Nephron progenitor cell (in vitro differentiated cells): Measurements from ENCODE around the gene RARB.

ENCODE experiments used
- DNase-seq: peaks from one replicate; pipeline ENCODE4 v3.0.0; 2021
- H3K27ac Mint-ChIP-seq: 2 replicates; pipeline ENCODE4 v1.8.0; 2021; ENCODE audit warnings: mild to moderate bottlenecking, moderate library complexity, mixed read lengths
- H3K27me3 Mint-ChIP-seq: 2 replicates; pipeline ENCODE4 v1.8.0; 2021; ENCODE audit warnings: mild to moderate bottlenecking, low read depth, mixed read lengths; ENCODE audit not compliant: poor library complexity
- H3K36me3 Mint-ChIP-seq: 2 replicates; pipeline ENCODE4 v1.8.0; 2021; ENCODE audit warnings: low read depth, mixed read lengths
- H3K4me1 Mint-ChIP-seq: 2 replicates; pipeline ENCODE4 v1.8.0; 2021; ENCODE audit warnings: mixed read lengths
- H3K4me3 Mint-ChIP-seq: 2 replicates; pipeline ENCODE4 v1.8.0; 2021; ENCODE audit warnings: mild to moderate bottlenecking, moderate library complexity, mixed read lengths
- H3K9me3 Mint-ChIP-seq: 2 replicates; pipeline ENCODE4 v1.8.0; 2021; ENCODE audit warnings: mild to moderate bottlenecking, moderate library complexity, mixed read lengths
- TF ChIP-seq, protein P1 (sequence below): fragments of 200-600 bp; sonication (generic); IDR thresholded peaks from 2 replicates; pipeline ENCODE4 v1.5.0; 2021; ENCODE audit warnings: antibody characterized with exemption

Gene RARB

DNA sequence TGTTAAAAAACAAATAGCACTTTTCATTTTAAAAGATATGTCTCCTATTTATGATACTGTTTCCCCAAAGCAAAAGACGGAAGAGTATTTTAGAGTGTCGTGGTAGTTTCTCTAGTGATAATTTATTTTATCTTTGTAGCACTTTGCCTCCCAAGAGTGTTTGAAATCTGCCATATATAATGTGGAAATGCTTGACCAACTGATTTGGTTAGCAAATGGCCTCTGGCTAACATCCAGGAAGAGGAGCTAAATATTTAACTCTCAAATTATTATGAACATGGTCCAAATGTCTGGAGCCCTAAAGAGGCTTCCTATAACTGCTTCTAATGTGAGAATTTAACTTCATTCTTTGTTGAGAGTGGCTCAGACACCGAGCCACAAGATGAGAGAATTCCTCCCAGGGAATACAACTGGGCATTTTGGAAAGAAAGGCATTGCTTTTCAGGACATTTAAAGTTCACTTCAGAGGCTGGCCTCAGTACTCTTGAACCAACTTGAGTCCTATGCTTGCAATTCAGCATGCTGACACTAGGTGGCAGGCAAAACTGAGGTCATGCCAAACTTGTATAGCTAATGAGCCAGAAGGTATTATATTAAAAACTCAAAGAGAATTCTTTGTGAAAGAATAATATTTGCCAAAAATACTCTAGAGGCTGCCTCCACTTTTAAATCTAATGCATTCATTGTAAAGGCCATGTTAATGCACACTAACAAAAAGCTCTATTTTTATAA lies 104.5 kb downstream of the RARB start:
- Mint-ChIP-seq H3K36me3 (peaks cover 36% of the 10 kb centered on the region), H3K4me3 (no peak overlapping the region), H3K27me3 (peaks cover 4% of the 10 kb centered on the region), H3K9me3 (peaks cover 34% of the 10 kb centered on the region), H3K4me1 (peaks cover 13% of the 10 kb centered on the region), H3K27ac (no peak overlapping the region)
- peak; percentile 12 for DNase-seq
- TF ChIP-seq, protein P1, sequence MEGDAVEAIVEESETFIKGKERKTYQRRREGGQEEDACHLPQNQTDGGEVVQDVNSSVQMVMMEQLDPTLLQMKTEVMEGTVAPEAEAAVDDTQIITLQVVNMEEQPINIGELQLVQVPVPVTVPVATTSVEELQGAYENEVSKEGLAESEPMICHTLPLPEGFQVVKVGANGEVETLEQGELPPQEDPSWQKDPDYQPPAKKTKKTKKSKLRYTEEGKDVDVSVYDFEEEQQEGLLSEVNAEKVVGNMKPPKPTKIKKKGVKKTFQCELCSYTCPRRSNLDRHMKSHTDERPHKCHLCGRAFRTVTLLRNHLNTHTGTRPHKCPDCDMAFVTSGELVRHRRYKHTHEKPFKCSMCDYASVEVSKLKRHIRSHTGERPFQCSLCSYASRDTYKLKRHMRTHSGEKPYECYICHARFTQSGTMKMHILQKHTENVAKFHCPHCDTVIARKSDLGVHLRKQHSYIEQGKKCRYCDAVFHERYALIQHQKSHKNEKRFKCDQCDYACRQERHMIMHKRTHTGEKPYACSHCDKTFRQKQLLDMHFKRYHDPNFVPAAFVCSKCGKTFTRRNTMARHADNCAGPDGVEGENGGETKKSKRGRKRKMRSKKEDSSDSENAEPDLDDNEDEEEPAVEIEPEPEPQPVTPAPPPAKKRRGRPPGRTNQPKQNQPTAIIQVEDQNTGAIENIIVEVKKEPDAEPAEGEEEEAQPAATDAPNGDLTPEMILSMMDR = peak; percentile 30

- DNase-seq = no peak
- Mint-ChIP-seq H3K4me1 (peaks cover 7% of the 10 kb centered on the region), H3K36me3 (peaks cover 31% of the 10 kb centered on the region), H3K27ac (no peak overlapping the region), H3K4me3 (no peak overlapping the region), H3K27me3 (peaks cover 2% of the 10 kb centered on the region), H3K9me3 (peaks cover 30% of the 10 kb centered on the region)
- TF ChIP-seq, protein P1 = no peak
Observed at GRCh38 chr3:25533399-25533798, 105.3 kb downstream of the RARB start.

- peaks cover 7% of the 10 kb centered on the region for H3K4me1 Mint-ChIP-seq
- peaks cover 31% of the 10 kb centered on the region for H3K36me3 Mint-ChIP-seq
- H3K9me3 Mint-ChIP-seq = peaks cover 30% of the 10 kb centered on the region
- no peak for DNase-seq
- H3K27me3 Mint-ChIP-seq = peaks cover 2% of the 10 kb centered on the region
- TF ChIP-seq, protein P1 = no peak
- H3K4me3 Mint-ChIP-seq = no peak overlapping the region
- H3K27ac Mint-ChIP-seq = no peak overlapping the region
Observed at GRCh38 chr3:25534007-25534406, 105.9 kb downstream of the RARB start.

DNA sequence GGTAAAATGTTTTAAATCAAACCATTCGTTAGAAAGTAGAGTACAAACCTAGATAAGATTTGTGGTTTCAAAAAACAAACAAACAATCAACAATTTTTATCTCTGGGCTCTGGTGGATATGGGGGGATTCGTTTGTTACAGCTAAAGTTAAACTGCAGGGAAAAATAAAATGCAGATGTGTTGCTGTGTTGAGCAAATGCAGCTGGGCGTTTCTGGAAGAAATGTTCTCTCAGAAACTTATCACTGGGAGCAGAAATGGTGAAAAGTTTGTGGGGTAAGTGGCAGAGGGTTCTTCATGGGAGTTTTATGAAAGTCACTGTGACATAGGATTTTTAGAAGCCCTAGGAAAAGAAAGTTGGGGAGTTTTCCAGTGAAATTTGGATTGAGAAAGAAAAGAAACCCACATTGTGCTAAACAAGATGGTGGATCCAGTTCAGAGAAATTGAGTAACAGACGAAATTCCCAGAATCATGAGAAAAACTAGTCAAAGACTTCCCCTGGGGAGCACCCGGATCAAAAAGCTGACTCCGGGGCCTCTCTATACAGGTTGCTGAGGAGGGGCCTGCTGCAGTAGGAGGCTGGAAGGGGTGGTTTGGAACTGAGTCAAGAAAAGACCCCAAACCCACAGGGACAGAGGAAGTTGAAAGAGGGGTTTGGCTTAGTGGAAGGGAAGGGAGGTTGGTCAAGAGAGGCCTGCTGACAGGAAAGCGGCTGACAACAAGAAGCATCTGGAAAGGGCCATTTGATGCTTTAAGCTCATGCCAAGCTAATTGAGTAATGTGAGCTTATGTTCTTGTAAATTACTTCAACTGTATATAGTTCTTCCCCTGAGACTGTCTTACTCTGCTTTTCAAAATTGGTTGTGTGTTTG lies 108.7 kb downstream of the RARB start:
- TF ChIP-seq, protein P1 = no peak
- Mint-ChIP-seq H3K36me3 (peaks cover 14% of the 10 kb centered on the region), H3K4me3 (no peak overlapping the region), H3K9me3 (peaks cover 11% of the 10 kb centered on the region), H3K4me1 (peaks cover 15% of the 10 kb centered on the region), H3K27me3 (peaks cover 2% of the 10 kb centered on the region), H3K27ac (no peak overlapping the region)
- no peak for DNase-seq

GRCh38 chr3:25537516-25537915 lies 109.5 kb downstream of the RARB start:
- no peak for DNase-seq
- TF ChIP-seq, protein P1 = no peak
- H3K27ac Mint-ChIP-seq = no peak overlapping the region
- peaks cover 15% of the 10 kb centered on the region for H3K4me1 Mint-ChIP-seq
- H3K4me3 Mint-ChIP-seq = no peak overlapping the region
- H3K9me3 Mint-ChIP-seq = peaks cover 4% of the 10 kb centered on the region
- H3K27me3 Mint-ChIP-seq = peaks cover 2% of the 10 kb centered on the region
- H3K36me3 Mint-ChIP-seq = peaks cover 11% of the 10 kb centered on the region
